ENCODE measurements around the gene PSTPIP1. TPM values are rescaled to one million over a fixed set of nuclear protein-coding genes. Genes with fewer than 3 reads are reported as not detected.

The PSTPIP1 gene
- total and polyA plus RNA-seq, 9 of the 15 experiments (the other 6 are each of a cell fraction or from before 2014, with no cell fraction given) = not detected

GRCh38 chr15:77076323-77076915 is 81.5 kb downstream of the PSTPIP1 start:
- Histone ChIP-seq H3K4me2 (ENCODE audit: insufficient read depth, low read length) (no peak overlapping the region), H3K9ac (ENCODE audit: insufficient read depth in 1 of 2, low read depth in 2 of 2, low read length in 2 of 2) (no peak overlapping the region), H2AFZ (ENCODE audit: low read depth, low read length) (no peak overlapping the region), H4K20me1 (replicated peaks; ENCODE audit: control insufficient read depth, insufficient read depth, low read length) (no peaks in the 10 kb centered on the region), H3K36me3 (ENCODE audit: control insufficient read depth, insufficient read depth, low read length) (no peaks in the 10 kb centered on the region), H3K27me3 (ENCODE audit: control insufficient read depth in 2 of 2, insufficient read depth in 2 of 2, low read length in 2 of 2) (peaks cover 13 to 32% of the 10 kb centered on the region in 2 experiments; a peak in 4 of 5 replicates), H3K4me3 (no peak overlapping the region), H3K9me1 (ENCODE audit: control insufficient read depth, insufficient read depth, low read length) (peaks cover 2% of the 10 kb centered on the region), H3K9me3 (replicated peaks; ENCODE audit: control insufficient read depth, insufficient read depth, low read depth, low read length) (no peaks in the 10 kb centered on the region), H3K27ac (ENCODE audit: extremely low read depth, low read depth, low read length) (no peak overlapping the region), H3K79me2 (ENCODE audit: control insufficient read depth, insufficient read depth, low read length) (no peaks in the 10 kb centered on the region), H3K4me1 (replicated peaks in 1 of 2; ENCODE audit: control insufficient read depth in 2 of 2, insufficient read depth in 2 of 2, low read length in 2 of 2) (peaks cover 0 to 10% of the 10 kb centered on the region in 2 experiments; a peak in 3 of 5 replicates)
- intact Hi-C loops (cut with micrococcal nuclease) = no loop called here
- CTCF ChIA-PET (ENCODE audit: low intra/inter-chr PET ratio) = no interaction called here
- no peak for ATAC-seq
- POLR2A ChIA-PET = interaction anchor here (0.6 kb wide), 2 partner anchors 9 to 26 kb away, joined by 3 to 4 read pairs; no protein-coding TSS in a partner anchor
- no TSS peak for BruUV-seq (replicated peaks)
- TF ChIP-seq FOXJ3 (CRISPR knock-in tag; IDR thresholded peaks at IDR 0.05) (no peak), ZNF436 (CRISPR knock-in tag; IDR thresholded peaks at IDR 0.05) (no peak), KAT2B (IDR thresholded peaks at IDR 0.05; ENCODE audit: low read depth, low read length) (no peak)
- in situ Hi-C loops (cut with MboI) = no loop called here
- WGBS (ENCODE audit: insufficient coverage, low coverage, missing lambda C conversion rate) = 1% methylated on average over 4 of the region's 4 CpGs
- no peak for FAIRE-seq
- no peak for DNase-seq (ENCODE audit: extremely low read depth in 1 of 4, low spot score in 3 of 4)

GRCh38 chr15:77081971-77082370 is 87.0 kb downstream of the PSTPIP1 start:
- Histone ChIP-seq H2AFZ (ENCODE audit: low read depth, low read length) (no peak overlapping the region), H3K36me3 (ENCODE audit: control insufficient read depth, insufficient read depth, low read length) (no peaks in the 10 kb centered on the region), H3K27ac (ENCODE audit: extremely low read depth, low read depth, low read length) (no peak overlapping the region), H3K9me3 (replicated peaks; ENCODE audit: control insufficient read depth, insufficient read depth, low read depth, low read length) (no peaks in the 10 kb centered on the region), H3K9me1 (ENCODE audit: control insufficient read depth, insufficient read depth, low read length) (no peaks in the 10 kb centered on the region), H3K27me3 (ENCODE audit: control insufficient read depth in 2 of 2, insufficient read depth in 2 of 2, low read length in 2 of 2) (no peaks in the 10 kb centered on the region; a peak in 1 of 5 replicates), H3K4me1 (replicated peaks in 1 of 2; ENCODE audit: control insufficient read depth in 2 of 2, insufficient read depth in 2 of 2, low read length in 2 of 2) (peaks cover 5 to 18% of the 10 kb centered on the region in 2 experiments), H3K4me3 (no peak overlapping the region), H3K4me2 (ENCODE audit: insufficient read depth, low read length) (no peak overlapping the region), H4K20me1 (replicated peaks; ENCODE audit: control insufficient read depth, insufficient read depth, low read length) (no peaks in the 10 kb centered on the region), H3K79me2 (ENCODE audit: control insufficient read depth, insufficient read depth, low read length) (no peaks in the 10 kb centered on the region), H3K9ac (ENCODE audit: insufficient read depth in 1 of 2, low read depth in 2 of 2, low read length in 2 of 2) (peak overlapping the region in 1 of 2 experiments; percentile 54; a peak in 1 of 4 replicates)
- DNase-seq (ENCODE audit: extremely low read depth in 1 of 4, low spot score in 3 of 4) = no peak
- no peak for ATAC-seq
- 15% methylated on average over 4 of the region's 5 CpGs for WGBS (ENCODE audit: insufficient coverage, low coverage, missing lambda C conversion rate)
- no peak for TF ChIP-seq MEF2D (tag; conservative IDR thresholded peaks at IDR 0.05; ENCODE audit: low read depth)
- TF ChIP-seq ZNF384 (IDR thresholded peaks at IDR 0.05; ENCODE audit: low read depth, low read length) = no peak
- TF ChIP-seq GATA2 (CRISPR knock-in tag; IDR thresholded peaks at IDR 0.05) = no peak
- TF ChIP-seq ZNF584 (CRISPR knock-in tag; IDR thresholded peaks at IDR 0.05; ENCODE audit: low read depth) = no peak
- intact Hi-C loops (cut with micrococcal nuclease) (no loop called here), in situ Hi-C loops (cut with MboI) (no loop called here)
- FAIRE-seq = no peak
- no TSS peak for BruUV-seq (replicated peaks)
- CTCF ChIA-PET (ENCODE audit: low intra/inter-chr PET ratio) = no interaction called here
- POLR2A ChIA-PET = interaction anchor here (0.6 to 1.0 kb wide), 5 partner anchors 10 to 1512 kb away, joined by 3 to 4 read pairs (median 3); no protein-coding TSS in a partner anchor

All from K562 (cell line).